ENCODE results near the gene COL4A2.

Gene COL4A2

DNA sequence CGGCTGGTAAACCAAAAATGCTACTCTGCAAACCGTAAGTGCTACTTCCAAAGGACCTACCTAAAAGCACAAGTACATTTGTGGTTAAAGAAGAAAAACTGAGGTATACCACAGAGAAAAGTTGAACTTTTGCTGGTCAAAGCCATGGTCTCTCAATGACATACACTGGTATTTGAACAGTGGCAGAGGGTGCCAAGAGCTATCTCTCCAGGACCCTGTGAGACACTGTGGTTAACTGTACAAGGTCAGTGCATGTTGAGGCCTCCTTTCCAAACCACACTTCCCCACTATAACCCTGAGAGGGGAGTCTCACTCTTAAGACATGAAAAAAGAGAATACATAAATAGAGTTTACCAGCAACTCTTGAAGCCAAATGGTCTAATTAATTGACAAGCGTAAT, 49.7 kb upstream of the COL4A2 start:
- TF ChIP-seq, protein P1, sequence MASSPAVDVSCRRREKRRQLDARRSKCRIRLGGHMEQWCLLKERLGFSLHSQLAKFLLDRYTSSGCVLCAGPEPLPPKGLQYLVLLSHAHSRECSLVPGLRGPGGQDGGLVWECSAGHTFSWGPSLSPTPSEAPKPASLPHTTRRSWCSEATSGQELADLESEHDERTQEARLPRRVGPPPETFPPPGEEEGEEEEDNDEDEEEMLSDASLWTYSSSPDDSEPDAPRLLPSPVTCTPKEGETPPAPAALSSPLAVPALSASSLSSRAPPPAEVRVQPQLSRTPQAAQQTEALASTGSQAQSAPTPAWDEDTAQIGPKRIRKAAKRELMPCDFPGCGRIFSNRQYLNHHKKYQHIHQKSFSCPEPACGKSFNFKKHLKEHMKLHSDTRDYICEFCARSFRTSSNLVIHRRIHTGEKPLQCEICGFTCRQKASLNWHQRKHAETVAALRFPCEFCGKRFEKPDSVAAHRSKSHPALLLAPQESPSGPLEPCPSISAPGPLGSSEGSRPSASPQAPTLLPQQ (tag by site-specific recombination; IDR thresholded peaks at IDR 0.05), result no peak
- TF ChIP-seq ZNF704 (tag by site-specific recombination; IDR thresholded peaks at IDR 0.05) (no peak), ZNF629 (tag by site-specific recombination; IDR thresholded peaks at IDR 0.05) (no peak), HOXD13 (CRISPR knock-in tag; IDR thresholded peaks at IDR 0.05; ENCODE audit: borderline replicate concordance) (no peak)
- no peak overlapping the region for H3K27ac ChIP-seq (ENCODE audit: extremely low read depth, low read depth, low read length)
- ChIA-PET POLR2A (no interaction called here), CTCF (interaction anchor here (0.5 kb wide), 1 partner anchor 703 kb away, joined by 3 read pairs; no protein-coding TSS in a partner anchor)
- no peaks in the 10 kb centered on the region for H3K36me3 ChIP-seq (ENCODE audit: control insufficient read depth in 2 of 2, insufficient read depth in 1 of 2, low read length in 2 of 2)
- no peaks in the 10 kb centered on the region for H3K9me3 ChIP-seq (ENCODE audit: control insufficient read depth, insufficient read depth, low read depth, low read length)
- H3K4me3 ChIP-seq (ENCODE audit: low read depth, low read length), result no peak overlapping the region
- no peaks in the 10 kb centered on the region for H3K4me1 ChIP-seq (ENCODE audit: control insufficient read depth, insufficient read depth, low read length)

DNA sequence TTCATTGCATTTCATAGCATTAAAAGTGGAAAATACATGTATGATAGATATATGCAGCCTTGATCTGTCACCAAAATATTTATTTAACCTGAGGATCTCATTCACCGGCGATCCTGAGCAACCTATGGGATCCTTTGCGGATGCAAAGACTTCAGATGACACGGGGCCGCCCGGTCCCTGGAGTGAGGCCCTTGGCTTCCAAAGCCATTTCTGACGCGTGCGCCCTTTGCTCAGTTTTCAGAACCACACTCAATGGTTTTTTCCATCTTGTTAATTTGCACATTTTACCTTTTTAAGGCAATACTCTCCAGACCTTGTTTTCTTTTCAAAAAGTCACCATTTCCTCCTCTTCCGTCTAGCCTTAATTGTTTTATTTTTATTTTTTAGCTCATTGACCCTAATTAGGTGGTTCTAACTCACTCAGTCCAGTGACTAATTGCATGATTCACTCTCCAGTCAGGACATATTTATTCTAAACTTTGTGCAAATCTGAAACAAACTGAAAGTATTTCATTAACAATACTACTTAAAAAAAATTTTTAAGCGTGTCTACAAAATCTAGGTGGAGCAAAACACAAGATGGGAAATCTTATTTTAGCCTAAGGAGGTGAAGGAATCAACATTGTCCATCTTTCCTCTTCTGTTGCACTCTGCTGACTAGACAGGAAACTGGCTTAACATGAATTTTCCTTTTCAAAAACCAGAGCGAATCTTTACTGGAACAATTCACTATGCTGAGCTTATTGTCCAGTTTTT, 48.0 kb upstream of the COL4A2 start:
- CTCF ChIA-PET, result no interaction called here
- Histone ChIP-seq H3K4me3 (ENCODE audit: low read depth, low read length) (no peak overlapping the region), H3K36me3 (ENCODE audit: control insufficient read depth in 2 of 2, insufficient read depth in 1 of 2, low read length in 2 of 2) (no peaks in the 10 kb centered on the region), H3K4me1 (ENCODE audit: control insufficient read depth, insufficient read depth, low read length) (no peaks in the 10 kb centered on the region), H3K27ac (ENCODE audit: extremely low read depth, low read depth, low read length) (no peak overlapping the region), H3K9me3 (ENCODE audit: control insufficient read depth, insufficient read depth, low read depth, low read length) (no peaks in the 10 kb centered on the region)
- no peak for TF ChIP-seq ZNF132 (tag by site-specific recombination; IDR thresholded peaks at IDR 0.05; ENCODE audit: borderline replicate concordance)
- no peak for TF ChIP-seq ZNF398 (tag by site-specific recombination; IDR thresholded peaks at IDR 0.05)
- no peak for TF ChIP-seq ZBTB8A (tag by site-specific recombination; IDR thresholded peaks at IDR 0.05)
- TF ChIP-seq ZNF266 (tag by site-specific recombination; IDR thresholded peaks at IDR 0.05; ENCODE audit: low read depth), result no peak
- TF ChIP-seq SALL2 (tag by site-specific recombination; IDR thresholded peaks at IDR 0.05; ENCODE audit: borderline replicate concordance), result no peak
- TF ChIP-seq ZFHX2 (tag by site-specific recombination; conservative IDR thresholded peaks at IDR 0.05), result no peak
- no peak for TF ChIP-seq OVOL3 (tag by site-specific recombination; IDR thresholded peaks at IDR 0.05)
- no peak for TF ChIP-seq YY1 (tag by site-specific recombination; IDR thresholded peaks at IDR 0.05)
- TF ChIP-seq KLF7 (tag by site-specific recombination; IDR thresholded peaks at IDR 0.05; ENCODE audit: borderline replicate concordance), result no peak
- TF ChIP-seq ZNF24 (tag by site-specific recombination; IDR thresholded peaks at IDR 0.05), result no peak
- TF ChIP-seq ZNF202 (tag by site-specific recombination; IDR thresholded peaks at IDR 0.05; ENCODE audit: borderline replicate concordance), result no peak
- no peak for TF ChIP-seq ZNF624 (tag by site-specific recombination; IDR thresholded peaks at IDR 0.05)
- no peak for TF ChIP-seq ZNF175 (tag by site-specific recombination; IDR thresholded peaks at IDR 0.05)
- no peak for TF ChIP-seq ZFP69B (tag by site-specific recombination; IDR thresholded peaks at IDR 0.05)
- no peak for TF ChIP-seq ZFP3 (tag by site-specific recombination; IDR thresholded peaks at IDR 0.05; ENCODE audit: low read depth)
- no peak for TF ChIP-seq ZNF501 (tag by site-specific recombination; IDR thresholded peaks at IDR 0.05)
- POLR2A ChIA-PET, result no interaction called here
